22Rv1 (cell line): ENCODE measurements around the gene SH3RF2.

Experiments
- CTCF ChIP-seq: fragments of 450-650 bp; IDR thresholded peaks from 2 replicates; pipeline ENCODE4 v1.5.1; 2017; ENCODE audit warnings: mild to moderate bottlenecking
- ZFX ChIP-seq: fragments of 450-650 bp; IDR thresholded peaks from 2 replicates; pipeline ENCODE4 v1.6.1; 2017; ENCODE audit warnings: antibody characterized with exemption, borderline replicate concordance

- no peak for TF ChIP-seq CTCF
- TF ChIP-seq ZFX, result no peak
These were observed 70.3 kb downstream of the SH3RF2 start for GRCh38 chr5:146006470-146007190.
